HG02973 (cell line): ENCODE results near the gene MRPS21.
"Not testable (repeated sequence)": the region's sequence is repeated elsewhere in the genome, so short reads cannot be mapped to it uniquely, and the experiment has no call there.

Source experiments
- ATAC-seq: cut with Tn5 transposase; IDR thresholded peaks from one replicate; pipeline ENCODE4 v1.9.1; 2021; ENCODE audit warnings: moderate library complexity; ENCODE audit not compliant: unreplicated experiment

Gene MRPS21

GRCh38 chr1:150281221-150281757, 12.4 kb upstream of the MRPS21 start:
- ATAC-seq: no peak

GRCh38 chr1:150281758-150282557, 11.7 kb upstream of the MRPS21 start, which contains the start of gene CIART:
CIART (plus strand) TSS chr1:150282554; CDS start chr1:150283268, 714 bp downstream.
- ATAC-seq: no peak

GRCh38 chr1:150282558-150282958, 11.1 kb upstream of the MRPS21 start:
- ATAC-seq: no peak

- no peak for ATAC-seq
Observed at GRCh38 chr1:150283260-150283659, 10.4 kb upstream of the MRPS21 start.

GRCh38 chr1:150288382-150288781, 5.3 kb upstream of the MRPS21 start:
- no peak for ATAC-seq

- no peak for ATAC-seq
Observed at GRCh38 chr1:150288822-150289221, 4.8 kb upstream of the MRPS21 start.

GRCh38 chr1:150295476-150295875, 1.8 kb downstream of the MRPS21 start:
- ATAC-seq: no peak

- no peak for ATAC-seq
Observed at GRCh38 chr1:150299716-150300115, 6.1 kb downstream of the MRPS21 start.

- no peak for ATAC-seq
Observed at GRCh38 chr1:150302338-150302737, 8.7 kb downstream of the MRPS21 start.

GRCh38 chr1:150302902-150303301, 9.2 kb downstream of the MRPS21 start:
- ATAC-seq: no peak

GRCh38 chr1:150308585-150308984, 14.9 kb downstream of the MRPS21 start:
- ATAC-seq: not testable (repeated sequence)

GRCh38 chr1:150309758-150310508, 16.3 kb downstream of the MRPS21 start:
- no peak for ATAC-seq

- no peak for ATAC-seq
Observed at GRCh38 chr1:150311762-150312161, 18.1 kb downstream of the MRPS21 start.

GRCh38 chr1:150314691-150315090, 21.0 kb downstream of the MRPS21 start:
- not testable (repeated sequence) for ATAC-seq

GRCh38 chr1:150320667-150320978, 27.0 kb downstream of the MRPS21 start:
- no peak for ATAC-seq

GRCh38 chr1:150321826-150322166, 28.1 kb downstream of the MRPS21 start:
- no peak for ATAC-seq

GRCh38 chr1:150322310-150322709, 28.6 kb downstream of the MRPS21 start:
- ATAC-seq: no peak

GRCh38 chr1:150332651-150333290, 39.1 kb downstream of the MRPS21 start:
- ATAC-seq: no peak

- no peak for ATAC-seq
Observed at GRCh38 chr1:150346316-150346715, 52.7 kb downstream of the MRPS21 start.

- ATAC-seq: no peak
Observed at GRCh38 chr1:150352866-150353265, 59.2 kb downstream of the MRPS21 start.
